OCI-LY1 (cell line): Measurements from ENCODE around the gene SLC37A1.

Experiments
- H2AFZ ChIP-seq: fragments of 200-600 bp; sonication (generic), shearing (Covaris generic); 2 replicates; pipeline ENCODE4 v1.6.0; 2014; ENCODE audit warnings: antibody characterized with exemption, mild to moderate bottlenecking, low read length
- H3F3A ChIP-seq: fragments of 200-600 bp; sonication (generic), shearing (Covaris generic); 2 replicates; pipeline ENCODE4 v1.6.0; 2014; ENCODE audit warnings: mild to moderate bottlenecking, antibody characterized with exemption, low read length, moderate library complexity; ENCODE audit not compliant: insufficient read depth
- H3K27ac ChIP-seq: fragments of 200-600 bp; sonication (generic); 2 replicates; pipeline ENCODE4 v1.5.1; 2014; ENCODE audit warnings: low read length, mixed run types, mild to moderate bottlenecking, low read depth; ENCODE audit not compliant: poor library complexity, severe bottlenecking
- H3K27me3 ChIP-seq: fragments of 200-600 bp; sonication (generic); 2 replicates; pipeline ENCODE4 v1.6.0; 2014; ENCODE audit warnings: antibody characterized with exemption, mild to moderate bottlenecking, low read length, moderate library complexity; ENCODE audit not compliant: insufficient read depth
- H3K36me3 ChIP-seq: fragments of 200-600 bp; sonication (generic); 2 replicates; pipeline ENCODE4 v1.6.1; 2014; ENCODE audit warnings: mild to moderate bottlenecking, antibody characterized with exemption, low read length, moderate library complexity, mixed read lengths; ENCODE audit not compliant: insufficient read depth
- H3K4me1 ChIP-seq: fragments of 200-600 bp; sonication (generic); 2 replicates; pipeline ENCODE4 v1.5.1; 2014; ENCODE audit warnings: mild to moderate bottlenecking, low read length, moderate library complexity; ENCODE audit not compliant: insufficient read depth, severe bottlenecking
- H3K4me2 ChIP-seq: fragments of 200-600 bp; sonication (generic), shearing (Covaris generic); 2 replicates; pipeline ENCODE4 v1.6.1; 2014; ENCODE audit warnings: low read length
- H3K4me3 ChIP-seq: fragments of 200-600 bp; sonication (generic); 2 replicates; pipeline ENCODE4 v1.5.1; 2014; ENCODE audit warnings: low read length, low read depth, mild to moderate bottlenecking, mixed read lengths; ENCODE audit not compliant: poor library complexity, severe bottlenecking
- H3K79me2 ChIP-seq: fragments of 200-600 bp; shearing (Covaris generic); 2 replicates; pipeline ENCODE4 v1.6.1; 2016; ENCODE audit warnings: mixed run types, low read length, mixed read lengths; ENCODE audit not compliant: insufficient read depth
- H3K9ac ChIP-seq: fragments of 200-600 bp; sonication (generic), shearing (Covaris generic); 2 replicates; pipeline ENCODE4 v1.6.1; 2014; ENCODE audit warnings: mild to moderate bottlenecking, low read length, mixed read lengths
- H3K9me2 ChIP-seq: fragments of 200-600 bp; sonication (generic), shearing (Covaris generic); 2 replicates; pipeline ENCODE4 v1.6.1; 2014; ENCODE audit warnings: low read depth, mild to moderate bottlenecking, low read length, mixed read lengths
- H3K9me3 ChIP-seq: fragments of 200-600 bp; shearing (Covaris generic); 2 replicates; pipeline ENCODE4 v1.6.1; 2014; ENCODE audit warnings: low read length, mixed read lengths
- H4K20me1 ChIP-seq: fragments of 200-600 bp; sonication (generic), shearing (Covaris generic); 2 replicates; pipeline ENCODE4 v1.6.0; 2016; ENCODE audit warnings: mild to moderate bottlenecking, low read length; ENCODE audit not compliant: insufficient read depth
- CTCF ChIP-seq: fragments of 200-600 bp; sonication (generic), shearing (Covaris generic); IDR thresholded peaks from 2 replicates; pipeline ENCODE4 v1.5.1; 2017; ENCODE audit warnings: mild to moderate bottlenecking, antibody characterized with exemption, low read length, moderate library complexity, mixed read lengths
- EZH2 ChIP-seq: fragments of 200-600 bp; sonication (generic), shearing (Covaris generic); IDR thresholded peaks from 2 replicates; pipeline ENCODE4 v1.8.0; 2017; ENCODE audit warnings: borderline replicate concordance, mixed run types, mild to moderate bottlenecking, antibody characterized with exemption, low read length, moderate library complexity, mixed read lengths

The SLC37A1 gene

GRCh38 chr21:42607525-42608102 lies 94.0 kb downstream of the SLC37A1 start:
- H3K27ac ChIP-seq, result no peak overlapping the region
- H3K36me3 ChIP-seq, result no peaks in the 10 kb centered on the region
- no peak overlapping the region for H3K4me2 ChIP-seq
- no peak overlapping the region for H2AFZ ChIP-seq
- H4K20me1 ChIP-seq, result no peaks in the 10 kb centered on the region
- TF ChIP-seq EZH2 (no peak), CTCF (no peak)
- H3K4me3 ChIP-seq, result no peak overlapping the region
- H3K9me2 ChIP-seq, result no peaks in the 10 kb centered on the region
- H3F3A ChIP-seq, result no peaks in the 10 kb centered on the region
- no peaks in the 10 kb centered on the region for H3K4me1 ChIP-seq
- H3K9ac ChIP-seq, result no peak overlapping the region
- H3K79me2 ChIP-seq, result no peaks in the 10 kb centered on the region
- H3K27me3 ChIP-seq, result no peaks in the 10 kb centered on the region; the same call in 1 of the 2 replicates
- 0 out of 2 replicates have a peak, but pooled peaks cover 6% of the 10 kb centered on the region for H3K9me3 ChIP-seq

- H3K36me3 ChIP-seq, result no peaks in the 10 kb centered on the region
- H3K79me2 ChIP-seq, result no peaks in the 10 kb centered on the region
- H3K9ac ChIP-seq, result no peak overlapping the region
- H3K4me3 ChIP-seq, result no peak overlapping the region
- no peaks in the 10 kb centered on the region for H4K20me1 ChIP-seq
- H3F3A ChIP-seq, result no peaks in the 10 kb centered on the region
- 0 out of 2 replicates have a peak, but pooled peaks cover 6% of the 10 kb centered on the region for H3K9me3 ChIP-seq
- no peaks in the 10 kb centered on the region for H3K9me2 ChIP-seq
- no peak overlapping the region for H2AFZ ChIP-seq
- H3K4me1 ChIP-seq, result no peaks in the 10 kb centered on the region
- no peaks in the 10 kb centered on the region; the same call in 1 of the 2 replicates for H3K27me3 ChIP-seq
- H3K4me2 ChIP-seq, result no peak overlapping the region
- no peak overlapping the region for H3K27ac ChIP-seq
- TF ChIP-seq CTCF, result no peak
- no peak for TF ChIP-seq EZH2
Measured at GRCh38 chr21:42608446-42608845, 94.8 kb downstream of the SLC37A1 start.

- H3K79me2 ChIP-seq, result no peaks in the 10 kb centered on the region
- H3K4me2 ChIP-seq, result no peak overlapping the region
Measured at GRCh38 chr21:42609811-42610210, 96.2 kb downstream of the SLC37A1 start.

More at GRCh38 chr21:42609811-42610210, 96.2 kb downstream of the SLC37A1 start:
- H3K9ac ChIP-seq, result no peak overlapping the region
- no peak overlapping the region for H3K4me3 ChIP-seq
- H3K27ac ChIP-seq, result no peak overlapping the region
- no peaks in the 10 kb centered on the region for H3K9me2 ChIP-seq
- no peaks in the 10 kb centered on the region for H3K9me3 ChIP-seq
- no peaks in the 10 kb centered on the region for H3K36me3 ChIP-seq
- H4K20me1 ChIP-seq, result no peaks in the 10 kb centered on the region
- no peak for TF ChIP-seq CTCF
- TF ChIP-seq EZH2, result no peak
- no peak overlapping the region for H2AFZ ChIP-seq
- no peaks in the 10 kb centered on the region for H3F3A ChIP-seq
- no peaks in the 10 kb centered on the region for H3K27me3 ChIP-seq
- no peaks in the 10 kb centered on the region for H3K4me1 ChIP-seq
